Dendritic cell treated with granulocyte-macrophage colony-stimulating factor and Interleukin-4, amounts not matched to agents 40 ng/mL and 50 ng/mL, for 4 days (primary cell): ENCODE measurements around the gene TBC1D25.

Experiments used
- H3K27ac Mint-ChIP-seq: one replicate; pipeline ENCODE4 v1.8.0; 2022; ENCODE audit warnings: mild to moderate bottlenecking, mixed read lengths
- H3K27me3 Mint-ChIP-seq: one replicate; pipeline ENCODE4 v1.8.0; 2022; ENCODE audit warnings: mild to moderate bottlenecking, mixed read lengths
- H3K36me3 Mint-ChIP-seq: one replicate; pipeline ENCODE4 v1.8.0; 2022; ENCODE audit warnings: low read depth, mixed read lengths
- H3K4me1 Mint-ChIP-seq: one replicate; pipeline ENCODE4 v1.8.0; 2022; ENCODE audit warnings: low read depth, mixed read lengths
- H3K4me3 Mint-ChIP-seq: one replicate; pipeline ENCODE4 v1.8.0; 2022; ENCODE audit warnings: mild to moderate bottlenecking, moderate library complexity, mixed read lengths
- H3K9me3 Mint-ChIP-seq: one replicate; pipeline ENCODE4 v1.8.0; 2022; ENCODE audit warnings: mixed read lengths
- intact Hi-C: fragments of 100-400 bp; cut with micrococcal nuclease; formaldehyde crosslinking; loops from one replicate; pipeline ENCODE4 v1.15.0; 2022

The TBC1D25 gene, protein sequence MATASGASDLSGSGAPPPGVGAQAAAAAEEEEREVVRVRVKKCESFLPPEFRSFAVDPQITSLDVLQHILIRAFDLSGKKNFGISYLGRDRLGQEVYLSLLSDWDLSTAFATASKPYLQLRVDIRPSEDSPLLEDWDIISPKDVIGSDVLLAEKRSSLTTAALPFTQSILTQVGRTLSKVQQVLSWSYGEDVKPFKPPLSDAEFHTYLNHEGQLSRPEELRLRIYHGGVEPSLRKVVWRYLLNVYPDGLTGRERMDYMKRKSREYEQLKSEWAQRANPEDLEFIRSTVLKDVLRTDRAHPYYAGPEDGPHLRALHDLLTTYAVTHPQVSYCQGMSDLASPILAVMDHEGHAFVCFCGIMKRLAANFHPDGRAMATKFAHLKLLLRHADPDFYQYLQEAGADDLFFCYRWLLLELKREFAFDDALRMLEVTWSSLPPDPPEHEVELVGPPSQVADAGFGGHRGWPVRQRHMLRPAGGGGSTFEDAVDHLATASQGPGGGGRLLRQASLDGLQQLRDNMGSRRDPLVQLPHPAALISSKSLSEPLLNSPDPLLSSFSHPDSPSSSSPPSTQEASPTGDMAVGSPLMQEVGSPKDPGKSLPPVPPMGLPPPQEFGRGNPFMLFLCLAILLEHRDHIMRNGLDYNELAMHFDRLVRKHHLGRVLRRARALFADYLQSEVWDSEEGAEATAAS

DNA sequence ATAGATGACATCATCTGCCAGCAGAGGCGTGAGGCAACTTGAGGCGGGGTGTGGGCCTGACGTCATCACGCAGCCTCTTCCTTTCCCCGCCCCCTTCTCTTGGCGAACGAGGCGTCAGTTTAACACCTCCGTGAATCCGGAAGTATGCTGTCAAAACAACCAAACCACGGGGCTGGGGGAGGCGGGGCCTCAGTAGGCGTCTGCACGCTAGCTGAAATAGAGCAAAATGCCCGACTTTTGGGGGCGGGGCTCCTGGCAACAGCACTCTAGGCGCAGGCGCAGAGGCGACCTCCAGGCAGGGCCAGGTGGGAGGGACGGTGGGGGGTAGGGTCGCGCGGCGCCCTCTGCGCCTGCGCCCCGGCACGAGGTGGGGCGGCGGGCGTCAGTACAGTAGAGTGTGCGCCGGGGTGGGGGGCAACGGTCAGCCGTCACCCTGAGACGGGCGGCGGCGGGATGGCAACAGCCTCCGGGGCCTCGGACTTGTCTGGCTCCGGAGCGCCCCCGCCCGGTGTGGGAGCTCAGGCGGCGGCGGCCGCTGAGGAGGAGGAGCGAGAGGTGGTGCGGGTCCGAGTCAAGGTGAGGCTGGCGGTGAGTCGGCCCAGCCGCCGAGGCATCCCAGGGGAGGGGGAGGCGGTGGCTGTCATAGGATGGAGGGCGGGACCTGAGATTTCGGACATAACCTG, at the start of gene TBC1D25:
Gene TBC1D25 (plus strand): TSS at position 370 of the 683 bp plus-strand sequence. CDS start 84 bp downstream, at position 454.
- Mint-ChIP-seq H3K27ac (peak within 1 kb of the TSS; percentile 93), H3K9me3 (no peaks in the 10 kb centered on the region), H3K4me1 (peaks cover 24% of the 10 kb centered on the region), H3K36me3 (peaks cover 36% of the 10 kb centered on the region), H3K27me3 (no peaks in the 10 kb centered on the region), H3K4me3 (peak within 1 kb of the TSS; percentile 94)
- intact Hi-C loops, result loop anchor here (1.0 to 2.0 kb wide), 3 partner anchors 35 to 63 kb away; partner anchors contain the start of genes FTSJ1, RBM3 and WDR13

DNA sequence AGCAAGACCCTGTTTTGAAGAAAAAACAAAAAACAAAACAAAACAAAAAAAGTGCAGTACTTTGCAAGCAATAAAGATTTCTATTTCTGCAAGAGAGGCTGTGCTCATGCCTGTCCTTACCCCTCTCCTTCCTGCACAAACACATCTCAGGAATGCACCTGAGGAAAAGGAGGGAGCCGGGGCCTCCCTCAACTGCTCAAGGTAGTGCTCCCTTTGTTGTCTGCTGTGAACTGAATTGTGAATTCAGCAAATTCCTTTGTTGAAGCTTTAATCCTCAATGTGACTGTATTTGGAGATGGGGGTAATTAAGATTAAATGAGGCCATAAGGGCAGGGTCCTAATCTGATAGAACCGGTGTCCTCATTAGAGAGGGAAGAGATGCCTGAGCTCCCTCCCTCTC, 49.6 kb upstream of the TBC1D25 start:
- H3K27ac Mint-ChIP-seq, result no peak overlapping the region
- no peaks in the 10 kb centered on the region for H3K27me3 Mint-ChIP-seq
- intact Hi-C loops, result no loop called here
- no peaks in the 10 kb centered on the region for H3K9me3 Mint-ChIP-seq
- peaks cover 7% of the 10 kb centered on the region for H3K36me3 Mint-ChIP-seq
- H3K4me3 Mint-ChIP-seq, result no peak overlapping the region
- H3K4me1 Mint-ChIP-seq, result peaks cover 15% of the 10 kb centered on the region

DNA sequence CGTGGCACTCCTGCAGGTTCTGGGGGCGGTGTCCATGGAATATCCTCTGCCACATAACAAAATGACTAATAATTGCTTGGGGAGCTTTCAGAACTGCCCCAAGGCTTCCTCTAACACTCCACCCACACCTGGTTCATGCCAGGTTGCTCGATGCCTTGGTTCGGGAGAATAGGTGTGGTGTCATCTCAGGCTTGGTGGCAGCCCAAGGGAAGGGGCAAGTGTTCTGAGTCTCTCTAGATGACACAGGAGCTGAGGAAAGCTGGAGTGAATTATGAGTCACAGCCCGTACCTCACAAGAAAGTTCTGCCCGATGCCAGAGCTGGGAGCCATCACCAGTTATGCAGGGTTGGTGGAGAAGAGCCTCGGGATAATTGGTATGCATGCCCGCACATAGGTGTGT, 48.9 kb upstream of the TBC1D25 start:
- Mint-ChIP-seq H3K9me3 (no peaks in the 10 kb centered on the region), H3K27ac (no peak overlapping the region), H3K36me3 (peaks cover 7% of the 10 kb centered on the region), H3K4me1 (peaks cover 15% of the 10 kb centered on the region), H3K27me3 (no peaks in the 10 kb centered on the region), H3K4me3 (no peak overlapping the region)
- intact Hi-C loops, result no loop called here

DNA sequence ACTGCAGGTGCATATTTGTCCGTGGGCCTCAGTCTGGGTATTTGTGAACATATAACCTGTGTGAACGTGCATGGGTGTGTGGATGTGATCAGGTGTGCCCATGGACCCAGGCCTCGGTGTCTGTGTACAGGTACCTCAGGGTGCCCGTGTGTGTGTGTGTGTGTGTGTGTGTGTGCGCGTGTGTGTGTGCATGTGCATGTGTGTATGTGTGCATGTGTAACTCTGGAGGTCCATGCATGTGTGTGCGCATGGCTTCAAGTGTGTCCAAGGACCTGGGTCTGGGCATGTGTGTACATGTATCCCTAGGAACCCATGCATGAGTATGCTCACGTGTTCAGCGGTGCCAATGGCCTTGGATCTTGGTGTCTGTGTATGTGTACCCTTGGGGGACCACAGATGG, 47.7 kb upstream of the TBC1D25 start:
- Mint-ChIP-seq H3K36me3 (peaks cover 6% of the 10 kb centered on the region), H3K4me1 (peaks cover 15% of the 10 kb centered on the region), H3K4me3 (no peak overlapping the region), H3K27ac (peak overlapping the region; percentile 75), H3K9me3 (no peaks in the 10 kb centered on the region), H3K27me3 (no peaks in the 10 kb centered on the region)
- intact Hi-C loops, result no loop called here

DNA sequence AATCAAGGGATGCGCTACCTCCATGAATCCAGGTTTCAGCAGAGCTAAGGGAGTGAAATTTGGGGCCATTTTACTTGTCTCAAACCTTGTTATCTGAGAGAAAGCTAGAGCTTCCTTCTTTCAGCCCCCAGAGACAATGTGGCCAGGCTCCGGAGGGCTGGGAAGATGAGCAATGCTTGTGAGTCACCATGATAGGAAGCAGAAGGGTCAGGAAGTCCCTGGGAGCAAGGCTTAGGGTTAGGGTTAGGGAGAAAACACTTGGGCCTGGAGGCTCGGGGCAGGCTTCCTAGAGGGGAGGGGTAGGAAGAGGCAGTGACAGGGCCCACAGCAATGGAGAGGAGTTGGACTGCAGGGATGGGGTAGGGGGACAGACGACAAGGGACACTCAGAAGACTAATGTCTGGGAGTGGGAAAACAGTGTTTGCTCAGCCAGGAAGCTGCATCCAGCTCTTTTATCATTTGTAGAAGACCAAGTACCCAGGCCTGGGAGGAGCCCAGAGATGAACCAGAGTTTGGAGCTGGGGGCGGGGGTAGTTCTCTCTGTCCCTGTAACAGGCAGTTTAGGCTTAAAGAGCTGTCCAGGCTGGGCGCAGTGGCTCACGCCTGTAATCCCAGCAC, 47.1 kb upstream of the TBC1D25 start:
- Mint-ChIP-seq H3K27ac (peak overlapping the region; percentile 75), H3K9me3 (no peaks in the 10 kb centered on the region), H3K27me3 (no peaks in the 10 kb centered on the region), H3K36me3 (peaks cover under 1% of the 10 kb centered on the region), H3K4me3 (no peak overlapping the region), H3K4me1 (peaks cover 11% of the 10 kb centered on the region)
- intact Hi-C loops, result no loop called here

DNA sequence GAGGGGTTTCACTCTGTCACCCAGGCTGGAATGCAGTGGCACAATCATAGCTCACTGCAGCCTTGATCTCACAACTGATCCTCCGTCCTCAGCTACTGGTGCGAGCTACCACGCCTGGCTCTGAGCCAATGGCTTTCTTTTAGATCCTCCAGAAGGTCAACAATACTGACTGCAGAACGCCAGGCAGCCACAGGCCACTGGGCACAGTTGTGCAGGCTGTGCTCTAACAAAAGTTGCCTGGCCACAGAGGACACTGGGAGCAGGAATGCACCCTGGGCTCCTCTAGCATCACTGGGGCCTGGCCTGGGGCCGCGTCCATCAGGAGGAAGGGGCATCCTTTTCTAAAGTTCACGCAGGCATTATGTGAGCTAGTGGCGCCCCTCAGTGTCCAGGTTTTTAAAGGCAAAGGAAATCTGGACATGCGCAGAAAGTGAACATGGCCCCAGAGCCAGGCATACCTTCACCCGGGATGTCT, 45.6 kb upstream of the TBC1D25 start:
- no peaks in the 10 kb centered on the region for H3K9me3 Mint-ChIP-seq
- H3K36me3 Mint-ChIP-seq, result no peaks in the 10 kb centered on the region
- no peaks in the 10 kb centered on the region for H3K27me3 Mint-ChIP-seq
- H3K27ac Mint-ChIP-seq, result no peak overlapping the region
- H3K4me3 Mint-ChIP-seq, result no peak overlapping the region
- H3K4me1 Mint-ChIP-seq, result peaks cover 17% of the 10 kb centered on the region
- intact Hi-C loops, result no loop called here

DNA sequence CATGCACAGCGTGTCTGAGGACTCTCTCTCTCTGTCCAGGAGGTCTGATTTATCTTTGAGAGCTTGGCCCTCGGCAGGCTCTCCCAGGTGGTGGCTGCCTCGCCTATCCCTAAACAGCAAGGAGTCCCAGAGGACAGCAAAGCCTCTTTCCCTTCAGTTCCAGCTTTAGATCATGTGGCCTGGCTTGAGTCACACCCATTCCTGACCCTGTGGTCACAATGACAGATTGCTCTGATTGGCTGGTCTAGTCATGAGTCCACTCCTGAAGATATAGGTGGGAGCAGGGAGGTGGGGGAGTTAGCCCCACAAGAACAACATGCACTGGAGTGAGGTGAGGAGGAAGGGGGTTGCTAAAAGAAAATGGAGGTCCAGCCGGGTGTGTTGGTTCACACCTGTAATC, 42.9 kb upstream of the TBC1D25 start:
- intact Hi-C loops, result no loop called here
- no peak overlapping the region for H3K4me3 Mint-ChIP-seq
- H3K27ac Mint-ChIP-seq, result no peak overlapping the region
- peaks cover 17% of the 10 kb centered on the region for H3K4me1 Mint-ChIP-seq
- H3K9me3 Mint-ChIP-seq, result no peaks in the 10 kb centered on the region
- no peaks in the 10 kb centered on the region for H3K27me3 Mint-ChIP-seq
- no peaks in the 10 kb centered on the region for H3K36me3 Mint-ChIP-seq

DNA sequence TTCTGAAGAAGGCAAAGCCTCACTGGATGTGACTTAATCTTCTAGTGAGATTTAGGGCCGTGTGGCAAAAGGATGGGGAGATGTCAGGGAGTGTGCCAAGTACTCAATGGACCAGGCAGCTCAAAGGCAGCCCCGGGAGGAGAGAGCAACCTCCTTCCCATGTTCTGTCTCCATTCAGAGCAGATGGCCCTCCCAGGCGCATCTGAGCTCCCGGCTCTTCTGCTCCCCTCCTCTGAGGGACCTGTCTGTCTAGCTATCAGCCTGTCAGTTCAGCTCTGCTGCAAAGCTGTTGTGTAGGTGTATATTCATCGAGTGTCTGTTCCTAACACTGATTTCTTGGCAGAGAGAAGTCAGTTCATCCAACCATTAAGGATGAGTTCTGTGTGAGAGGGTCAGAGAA, 41.6 kb upstream of the TBC1D25 start:
- H3K9me3 Mint-ChIP-seq, result no peaks in the 10 kb centered on the region
- no peak overlapping the region for H3K4me3 Mint-ChIP-seq
- no peak overlapping the region for H3K27ac Mint-ChIP-seq
- peaks cover 8% of the 10 kb centered on the region for H3K4me1 Mint-ChIP-seq
- no peaks in the 10 kb centered on the region for H3K36me3 Mint-ChIP-seq
- intact Hi-C loops, result no loop called here
- no peaks in the 10 kb centered on the region for H3K27me3 Mint-ChIP-seq

DNA sequence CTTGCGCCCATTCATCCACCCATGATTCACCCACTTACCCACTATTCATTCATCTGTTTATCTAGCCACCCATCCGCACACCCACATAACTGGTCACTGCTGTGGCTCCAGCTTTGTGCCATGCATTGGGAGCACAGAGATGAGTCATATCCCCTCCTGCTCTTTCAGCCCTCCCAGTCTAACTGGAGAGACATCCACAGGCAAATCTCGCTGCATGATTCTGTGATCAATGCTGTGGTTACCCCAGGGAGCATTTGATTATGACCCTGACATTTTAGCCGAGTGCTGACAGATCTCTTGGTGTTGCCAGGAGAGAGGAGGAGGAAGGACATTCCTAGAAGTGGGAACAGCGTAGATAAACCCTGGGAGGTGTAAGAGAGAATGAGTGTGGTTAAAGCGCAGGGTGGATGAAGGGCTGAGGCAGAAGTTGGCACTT, 41.1 kb upstream of the TBC1D25 start:
- Mint-ChIP-seq H3K27ac (no peak overlapping the region), H3K36me3 (no peaks in the 10 kb centered on the region), H3K4me3 (no peak overlapping the region), H3K4me1 (peaks cover 8% of the 10 kb centered on the region), H3K27me3 (no peaks in the 10 kb centered on the region), H3K9me3 (no peaks in the 10 kb centered on the region)
- intact Hi-C loops, result no loop called here

DNA sequence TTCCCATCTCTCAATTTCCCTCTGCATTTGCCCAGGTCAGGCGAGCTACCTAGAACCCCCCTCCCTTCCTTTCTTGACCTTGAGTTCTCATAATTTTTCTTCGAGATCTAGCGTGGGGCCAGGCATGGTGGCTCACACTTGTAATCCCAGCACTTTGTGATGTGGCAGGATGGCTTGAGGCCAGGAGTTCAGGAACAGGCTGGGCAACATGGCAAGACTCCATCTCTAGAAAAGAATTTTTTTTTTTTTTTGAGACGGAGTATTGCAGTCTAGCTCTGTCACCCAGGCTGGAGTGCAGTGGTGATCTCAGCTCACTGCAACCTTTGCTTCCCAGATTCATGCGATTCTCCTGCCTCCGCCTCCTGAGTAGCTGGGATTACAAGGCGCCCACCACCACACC, 35.3 kb upstream of the TBC1D25 start:
- Mint-ChIP-seq H3K36me3 (no peaks in the 10 kb centered on the region), H3K9me3 (no peaks in the 10 kb centered on the region), H3K4me1 (peaks cover 2% of the 10 kb centered on the region), H3K4me3 (no peak overlapping the region), H3K27ac (no peak overlapping the region), H3K27me3 (peaks cover 3% of the 10 kb centered on the region)
- intact Hi-C loops, result no loop called here

DNA sequence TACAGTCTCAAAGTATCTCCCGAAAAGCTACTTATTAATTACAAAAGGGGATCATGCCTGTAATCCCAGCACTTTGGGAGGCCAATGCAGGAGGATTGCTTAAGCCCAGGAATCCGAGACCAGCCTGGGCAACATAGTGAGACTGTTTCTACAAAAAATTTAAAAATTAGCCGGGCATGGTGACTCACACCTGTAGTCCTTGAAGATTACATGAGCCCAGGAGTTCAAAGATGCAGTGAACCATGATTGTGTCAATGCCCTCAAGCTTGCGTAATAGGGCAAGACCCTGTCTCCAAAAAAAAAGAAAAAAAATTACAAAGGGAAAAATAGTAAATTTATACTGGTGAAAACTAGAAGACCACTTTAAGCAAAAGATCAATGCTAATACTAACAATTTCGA, 34.0 kb upstream of the TBC1D25 start:
- intact Hi-C loops, result no loop called here
- no peaks in the 10 kb centered on the region for H3K36me3 Mint-ChIP-seq
- peaks cover 3% of the 10 kb centered on the region for H3K27me3 Mint-ChIP-seq
- H3K27ac Mint-ChIP-seq, result no peak overlapping the region
- H3K4me1 Mint-ChIP-seq, result peaks cover 11% of the 10 kb centered on the region
- H3K4me3 Mint-ChIP-seq, result no peak overlapping the region
- no peaks in the 10 kb centered on the region for H3K9me3 Mint-ChIP-seq

DNA sequence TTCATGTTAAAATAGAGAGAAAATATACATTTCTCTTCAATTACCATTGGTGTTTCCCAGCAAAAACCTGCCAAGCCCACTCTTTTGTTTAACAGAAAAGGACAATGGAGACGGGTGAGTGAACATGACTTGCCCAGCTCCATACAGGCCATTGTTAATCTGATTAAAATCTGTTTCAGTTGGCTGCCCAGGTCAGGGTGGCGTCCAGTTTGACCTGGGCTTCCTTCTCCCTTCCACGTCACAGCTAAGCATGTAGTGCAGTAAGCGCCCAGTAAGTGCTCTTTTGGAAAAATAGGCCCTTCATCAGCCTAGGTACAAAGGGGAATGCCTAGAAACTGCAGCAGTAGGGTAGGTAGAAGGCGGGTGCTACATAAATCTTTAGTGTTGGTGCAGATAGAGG, 32.3 kb upstream of the TBC1D25 start:
- Mint-ChIP-seq H3K27ac (no peak overlapping the region), H3K4me3 (no peak overlapping the region), H3K4me1 (peaks cover 15% of the 10 kb centered on the region), H3K27me3 (peaks cover 3% of the 10 kb centered on the region), H3K9me3 (no peaks in the 10 kb centered on the region), H3K36me3 (peaks cover 5% of the 10 kb centered on the region)
- intact Hi-C loops, result no loop called here

DNA sequence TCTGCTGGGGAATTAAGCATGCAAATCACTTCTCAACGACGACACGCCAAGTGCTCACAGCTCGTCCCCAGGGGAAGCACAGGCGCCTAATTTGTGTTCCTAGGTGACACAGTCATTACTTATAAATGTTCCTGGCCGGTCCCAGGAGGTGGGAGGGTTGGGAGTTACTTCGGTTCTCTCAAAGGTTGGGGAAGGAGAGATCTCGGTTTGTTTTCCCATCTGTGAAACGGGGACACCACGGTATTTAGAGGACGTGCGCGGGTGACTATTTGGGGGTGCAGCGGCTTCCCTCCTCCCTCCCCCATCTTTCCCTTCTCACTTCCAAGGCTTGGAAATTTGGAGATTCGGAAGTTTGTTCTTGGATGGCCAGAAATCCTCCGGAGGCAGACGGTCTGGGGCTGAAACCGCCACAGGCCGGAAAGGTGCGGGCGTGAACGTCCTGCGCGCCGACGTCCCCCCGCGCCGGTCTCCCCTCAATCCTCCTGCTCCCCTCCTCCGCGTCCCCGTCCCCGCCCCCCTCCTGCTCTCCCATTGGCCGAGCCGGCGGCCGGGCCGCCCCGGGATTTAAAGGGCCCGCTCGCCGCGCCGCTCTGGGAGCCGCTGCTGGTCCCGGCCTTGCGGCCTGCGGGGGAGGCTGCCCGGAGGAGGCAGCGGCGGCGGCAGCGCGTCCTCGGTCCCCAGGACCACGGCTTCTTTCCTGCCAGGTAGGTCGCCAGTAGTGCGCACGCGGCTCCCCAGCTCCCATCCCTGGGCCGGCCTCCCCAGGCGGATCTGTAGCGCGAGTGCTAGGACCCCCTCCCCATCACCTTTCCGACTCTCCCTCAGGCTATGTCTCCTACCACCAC, 30.9 kb upstream of the TBC1D25 start, which contains the start of gene PORCN:
Gene PORCN (plus strand): TSS at position 593 of the 845 bp plus-strand sequence. CDS start 829 bp downstream, outside the sequence.
- H3K4me1 Mint-ChIP-seq, result peaks cover 15% of the 10 kb centered on the region
- peak within 1 kb of the TSS; percentile 87 for H3K4me3 Mint-ChIP-seq
- peak within 1 kb of the TSS; percentile 88 for H3K27ac Mint-ChIP-seq
- intact Hi-C loops, result no loop called here
- peaks cover 3% of the 10 kb centered on the region for H3K27me3 Mint-ChIP-seq
- H3K36me3 Mint-ChIP-seq, result peaks cover 8% of the 10 kb centered on the region
- H3K9me3 Mint-ChIP-seq, result no peaks in the 10 kb centered on the region
